Karpas-422 (cell line): ENCODE results near the gene MAP1LC3B2. TPM values are rescaled to one million over a fixed set of nuclear protein-coding genes. Genes with fewer than 3 reads are reported as not detected.
A peak's percentile ranks its signal among the peaks of the same experiment; 100 is the strongest.

Source experiments
- DNase-seq: peaks from one replicate; pipeline ENCODE4 v3.0.0-alpha.2; 2015
- H2AFZ ChIP-seq: fragments of 200-600 bp; sonication (generic); 2 replicates; pipeline ENCODE4 v1.6.1; 2014; ENCODE audit warnings: antibody characterized with exemption, low read length, mixed read lengths
- H3K27ac ChIP-seq: fragments of 200-600 bp; sonication (generic); 2 replicates; pipeline ENCODE4 v1.5.1; 2014; ENCODE audit warnings: mild to moderate bottlenecking, low read length, moderate library complexity
- H3K27me3 ChIP-seq: fragments of 200-600 bp; sonication (generic); 2 replicates; pipeline ENCODE4 v1.6.1; 2014; ENCODE audit warnings: low read length, mixed read lengths
- H3K36me3 ChIP-seq: fragments of 200-600 bp; sonication (generic); 2 replicates; pipeline ENCODE4 v1.6.1; 2014; ENCODE audit warnings: low read length, mixed read lengths; ENCODE audit not compliant: insufficient read depth
- H3K4me1 ChIP-seq: fragments of 200-600 bp; sonication (generic); 2 replicates; pipeline ENCODE4 v1.6.1; 2014; ENCODE audit warnings: mild to moderate bottlenecking, low read length, mixed read lengths
- H3K4me2 ChIP-seq: fragments of 200-600 bp; sonication (generic); 2 replicates; pipeline ENCODE4 v1.6.1; 2014; ENCODE audit warnings: low read length, low read depth, mild to moderate bottlenecking; ENCODE audit not compliant: poor library complexity, severe bottlenecking
- H3K4me3 ChIP-seq: fragments of 200-600 bp; sonication (generic); 2 replicates; pipeline ENCODE4 v1.5.1; 2014; ENCODE audit warnings: mild to moderate bottlenecking, antibody characterized with exemption, low read length, mixed read lengths
- H3K79me2 ChIP-seq: fragments of 200-600 bp; sonication (generic); 2 replicates; pipeline ENCODE4 v1.6.1; 2014; ENCODE audit warnings: mild to moderate bottlenecking, low read length, mixed read lengths
- H3K9ac ChIP-seq: fragments of 200-600 bp; sonication (generic); 2 replicates; pipeline ENCODE4 v1.6.0; 2014; ENCODE audit warnings: low read length
- H3K9me2 ChIP-seq: fragments of 200-600 bp; sonication (generic), shearing (Covaris generic); replicated peaks from 2 replicates; pipeline ENCODE4 v1.6.0; 2014; ENCODE audit warnings: mild to moderate bottlenecking, low read length, moderate library complexity; ENCODE audit not compliant: insufficient read depth
- H3K9me3 ChIP-seq: fragments of 300-700, 200-600 bp; sonication (generic); 2 replicates; pipeline ENCODE4 v1.6.1; 2014; ENCODE audit warnings: low read length, mixed read lengths
- H4K20me1 ChIP-seq: fragments of 200-600 bp; sonication (generic); 2 replicates; pipeline ENCODE4 v1.6.1; 2014; ENCODE audit warnings: mild to moderate bottlenecking, antibody characterized with exemption, low read length, low read depth; ENCODE audit not compliant: insufficient read depth
- total RNA-seq: library from RNA; depleted of rRNA; stranded (reverse); fragments of >200 nt; shearing (Covaris generic); gene quantifications from 2 replicates; pipeline ENCODE4 v1.2.3, GENCODE V29; 2014; ENCODE audit warnings: low replicate concordance

Gene MAP1LC3B2
- total RNA-seq, 1 experiment from 2014 or later, result 0.71 TPM

DNA sequence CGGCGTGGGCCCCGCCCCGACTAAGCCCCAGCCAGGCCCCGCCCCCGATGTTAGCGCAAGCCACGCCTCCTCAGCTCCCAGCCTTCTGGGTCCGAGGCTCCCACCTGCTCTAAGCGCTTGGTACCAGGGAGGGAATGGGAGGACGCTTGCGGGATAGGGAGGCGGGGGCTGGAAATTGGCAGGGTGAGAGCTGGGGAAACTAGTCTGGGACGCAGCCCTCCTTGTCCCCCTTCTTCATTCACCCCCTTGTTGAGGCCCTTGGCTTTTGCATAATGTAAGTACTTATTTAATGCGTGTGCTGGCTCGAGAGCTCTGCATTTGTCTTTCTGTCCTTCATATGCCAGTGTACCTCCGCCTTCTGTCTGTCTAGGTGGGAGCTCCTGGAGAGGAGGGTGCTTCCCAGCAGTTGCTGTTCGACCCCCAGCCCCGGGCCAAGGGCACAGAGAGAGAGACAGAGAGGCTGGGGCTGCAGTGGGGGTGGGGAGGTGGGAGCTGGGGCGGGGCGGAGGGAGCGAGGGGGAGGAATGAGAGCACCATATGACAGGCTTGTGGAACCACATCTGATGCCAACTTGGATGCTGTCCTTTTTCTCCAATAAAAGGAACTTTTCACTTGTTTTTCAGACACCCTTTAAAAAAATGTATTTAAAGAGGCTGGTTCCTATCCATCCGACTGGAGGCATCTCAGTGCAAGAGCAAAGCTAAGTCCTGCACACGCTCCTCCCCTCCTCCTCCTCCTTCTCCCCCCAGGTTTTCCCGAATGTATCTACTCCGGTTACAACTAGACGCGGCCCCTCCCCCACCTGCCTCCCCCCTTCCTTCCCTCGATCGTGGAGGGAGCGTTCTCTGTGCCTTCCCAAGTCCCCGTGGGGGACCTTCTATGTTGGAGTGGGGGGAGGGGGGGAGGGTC, 25.6 kb upstream of the MAP1LC3B2 start:
- Histone ChIP-seq H3K4me2 (peak overlapping the region; percentile 93), H3K36me3 (no peaks in the 10 kb centered on the region), H4K20me1 (no peaks in the 10 kb centered on the region), H2AFZ (peak overlapping the region; percentile 93), H3K79me2 (no peaks in the 10 kb centered on the region), H3K9me2 (no peaks in the 10 kb centered on the region), H3K4me3 (peak overlapping the region; percentile 70), H3K4me1 (peaks cover 18% of the 10 kb centered on the region), H3K9ac (peak overlapping the region; percentile 58), H3K27ac (no peak overlapping the region), H3K27me3 (no peaks in the 10 kb centered on the region), H3K9me3 (no peaks in the 10 kb centered on the region)
- peak; percentile 84 for DNase-seq

DNA sequence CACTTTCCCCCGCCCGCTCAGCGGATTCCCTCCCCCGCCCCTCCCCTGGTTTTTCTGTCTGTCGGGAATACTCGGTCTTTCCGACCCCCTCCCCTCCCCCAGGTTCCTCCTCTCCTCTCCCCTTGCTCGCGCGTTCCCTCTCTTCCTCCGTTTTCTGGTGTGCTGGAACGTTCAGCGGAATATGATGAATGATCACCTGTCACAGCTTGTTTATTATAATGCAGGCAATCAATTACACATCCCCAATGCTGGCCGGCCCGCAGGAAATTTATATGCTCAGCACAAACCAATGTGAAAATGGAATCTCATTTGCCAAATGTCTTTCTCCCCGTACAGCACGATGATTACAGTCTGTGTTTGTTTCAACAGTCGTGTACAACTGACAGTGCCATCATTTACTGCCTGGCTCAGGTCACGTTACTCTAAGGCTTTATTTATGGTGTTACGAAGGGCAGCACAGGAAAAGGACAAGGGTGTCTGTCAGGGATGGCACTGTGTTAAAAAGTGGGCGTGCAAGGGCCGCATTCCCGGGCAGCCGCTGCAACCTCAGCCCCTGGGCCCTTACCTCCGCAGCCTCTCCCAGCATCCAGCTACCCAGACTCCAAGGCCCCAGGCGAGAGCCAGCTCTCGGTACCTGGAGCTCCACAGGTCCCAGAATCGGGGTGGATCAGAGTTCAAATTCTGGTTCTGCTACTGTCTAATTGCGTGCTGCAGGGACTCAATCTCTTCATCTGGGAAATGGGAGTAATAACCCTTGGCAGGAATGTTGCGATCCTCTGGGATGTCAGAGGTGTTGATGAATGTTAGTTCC, 24.7 kb upstream of the MAP1LC3B2 start:
- Histone ChIP-seq H3K79me2 (no peaks in the 10 kb centered on the region), H3K27me3 (0 out of 2 replicates have a peak, but pooled peaks cover 2% of the 10 kb centered on the region), H3K27ac (no peak overlapping the region), H2AFZ (no peak overlapping the region), H3K36me3 (no peaks in the 10 kb centered on the region), H3K4me2 (peak overlapping the region; percentile 93), H3K4me1 (peaks cover 18% of the 10 kb centered on the region), H3K9me2 (no peaks in the 10 kb centered on the region), H4K20me1 (no peaks in the 10 kb centered on the region), H3K9ac (peak overlapping the region; percentile 58), H3K9me3 (no peaks in the 10 kb centered on the region), H3K4me3 (peak overlapping the region; percentile 70)
- no peak for DNase-seq

DNA sequence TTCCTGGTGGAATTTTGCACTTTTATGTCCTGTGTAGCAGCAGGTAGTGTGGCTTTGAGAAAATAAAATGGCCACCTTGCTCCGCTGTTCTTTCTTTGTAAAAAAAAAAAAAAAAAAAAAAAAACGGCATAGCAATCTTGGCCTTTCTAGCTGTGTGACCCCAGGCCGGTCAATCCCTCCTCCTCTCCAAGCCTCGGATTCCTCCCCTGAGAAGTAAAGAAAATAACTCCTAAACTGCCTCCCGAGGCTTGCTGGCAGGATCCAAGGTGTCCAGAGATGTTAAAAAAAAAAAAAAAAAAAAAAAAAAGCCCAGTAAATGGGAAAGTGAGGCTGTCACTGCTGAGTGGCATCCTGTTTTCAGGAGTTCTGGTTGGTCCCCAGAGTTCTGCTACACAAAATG, 23.9 kb upstream of the MAP1LC3B2 start:
- H3K79me2 ChIP-seq, result no peaks in the 10 kb centered on the region
- no peaks in the 10 kb centered on the region for H3K9me2 ChIP-seq
- no peak overlapping the region for H3K27ac ChIP-seq
- no peak overlapping the region for H3K4me2 ChIP-seq
- no peaks in the 10 kb centered on the region for H3K36me3 ChIP-seq
- H3K9me3 ChIP-seq, result no peaks in the 10 kb centered on the region
- H3K4me3 ChIP-seq, result no peak overlapping the region
- H3K27me3 ChIP-seq, result 0 out of 2 replicates have a peak, but pooled peaks cover 2% of the 10 kb centered on the region
- no peak for DNase-seq
- no peaks in the 10 kb centered on the region for H4K20me1 ChIP-seq
- H3K4me1 ChIP-seq, result peaks cover 18% of the 10 kb centered on the region
- no peak overlapping the region for H2AFZ ChIP-seq
- H3K9ac ChIP-seq, result no peak overlapping the region

DNA sequence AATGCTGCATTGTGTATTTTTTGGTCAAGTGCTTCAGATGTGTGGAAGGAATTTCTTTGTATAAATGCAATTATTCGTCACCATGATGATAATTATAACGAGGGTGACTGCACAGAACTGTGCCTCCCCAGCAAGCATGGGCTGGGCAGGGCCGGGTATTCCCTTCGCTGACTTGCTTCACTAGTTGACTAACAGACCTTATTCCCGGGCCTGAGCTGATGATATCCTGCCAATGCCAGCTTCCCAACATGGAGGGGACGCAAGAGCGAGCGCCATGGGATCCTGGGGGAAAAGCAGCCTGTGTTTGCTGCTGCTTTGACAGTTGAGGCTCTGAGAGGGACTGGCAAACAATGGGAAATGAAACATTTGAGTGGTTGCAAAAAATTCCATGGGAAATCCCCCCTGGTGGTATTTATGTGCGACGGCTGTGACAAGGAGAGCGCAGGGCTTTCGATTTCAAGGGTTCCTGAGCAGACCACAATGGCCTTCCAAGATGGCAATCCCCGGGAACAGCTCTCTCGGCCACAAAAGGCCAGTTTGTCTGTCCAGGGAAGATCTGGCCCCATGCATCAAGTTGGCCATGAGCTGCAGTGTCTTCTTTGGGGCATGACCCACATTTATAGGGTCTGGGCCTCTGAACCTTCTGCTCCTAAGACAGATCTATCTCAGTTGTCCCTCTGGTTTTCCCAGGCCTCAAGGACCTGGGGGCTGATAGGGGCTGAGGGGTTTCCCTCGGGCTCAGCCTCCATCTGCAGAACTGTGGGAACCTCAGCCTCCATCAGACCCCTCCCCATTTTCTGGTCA, 21.9 kb upstream of the MAP1LC3B2 start:
- no peak overlapping the region for H3K9ac ChIP-seq
- DNase-seq, result no peak
- no peaks in the 10 kb centered on the region for H4K20me1 ChIP-seq
- no peaks in the 10 kb centered on the region for H3K9me3 ChIP-seq
- H2AFZ ChIP-seq, result no peak overlapping the region
- no peak overlapping the region for H3K27ac ChIP-seq
- no peaks in the 10 kb centered on the region for H3K36me3 ChIP-seq
- H3K4me1 ChIP-seq, result peaks cover 18% of the 10 kb centered on the region
- no peak overlapping the region for H3K4me2 ChIP-seq
- no peaks in the 10 kb centered on the region for H3K79me2 ChIP-seq
- 0 out of 2 replicates have a peak, but pooled peaks cover 2% of the 10 kb centered on the region for H3K27me3 ChIP-seq
- H3K4me3 ChIP-seq, result no peak overlapping the region
- no peaks in the 10 kb centered on the region for H3K9me2 ChIP-seq

DNA sequence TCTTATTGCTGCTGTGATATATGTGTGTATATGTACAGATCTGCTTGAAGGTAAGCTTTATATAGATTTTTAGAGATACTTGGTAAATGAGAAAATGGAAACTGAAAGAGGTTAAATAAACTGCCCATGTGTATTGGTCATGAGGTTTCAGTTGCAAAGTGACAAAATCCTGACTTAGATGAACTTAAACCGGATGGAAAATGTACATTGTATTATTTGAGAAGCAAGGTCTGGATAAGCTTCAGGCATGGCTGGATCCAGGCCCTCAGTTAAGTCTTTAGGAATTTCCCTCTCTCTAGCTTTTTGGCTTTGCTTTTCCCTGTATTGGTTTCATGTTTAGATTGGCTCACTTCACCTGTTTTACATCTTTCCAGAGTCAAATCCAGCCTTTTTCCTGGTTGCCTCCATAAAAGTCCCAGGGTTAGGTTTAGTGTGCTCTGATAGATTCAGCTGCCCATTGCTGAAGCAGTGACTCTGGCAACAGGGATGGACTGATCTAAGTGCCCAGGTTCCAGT, 21.0 kb upstream of the MAP1LC3B2 start:
- H4K20me1 ChIP-seq, result no peaks in the 10 kb centered on the region
- no peak for DNase-seq
- H3K4me1 ChIP-seq, result peaks cover 12% of the 10 kb centered on the region
- H3K9me2 ChIP-seq, result no peaks in the 10 kb centered on the region
- H3K4me2 ChIP-seq, result no peak overlapping the region
- H3K9ac ChIP-seq, result no peak overlapping the region
- H3K79me2 ChIP-seq, result no peaks in the 10 kb centered on the region
- H3K27ac ChIP-seq, result no peak overlapping the region
- H3K36me3 ChIP-seq, result no peaks in the 10 kb centered on the region
- no peak overlapping the region for H2AFZ ChIP-seq
- H3K4me3 ChIP-seq, result no peak overlapping the region
- 0 out of 2 replicates have a peak, but pooled peaks cover 2% of the 10 kb centered on the region for H3K27me3 ChIP-seq
- H3K9me3 ChIP-seq, result no peaks in the 10 kb centered on the region

DNA sequence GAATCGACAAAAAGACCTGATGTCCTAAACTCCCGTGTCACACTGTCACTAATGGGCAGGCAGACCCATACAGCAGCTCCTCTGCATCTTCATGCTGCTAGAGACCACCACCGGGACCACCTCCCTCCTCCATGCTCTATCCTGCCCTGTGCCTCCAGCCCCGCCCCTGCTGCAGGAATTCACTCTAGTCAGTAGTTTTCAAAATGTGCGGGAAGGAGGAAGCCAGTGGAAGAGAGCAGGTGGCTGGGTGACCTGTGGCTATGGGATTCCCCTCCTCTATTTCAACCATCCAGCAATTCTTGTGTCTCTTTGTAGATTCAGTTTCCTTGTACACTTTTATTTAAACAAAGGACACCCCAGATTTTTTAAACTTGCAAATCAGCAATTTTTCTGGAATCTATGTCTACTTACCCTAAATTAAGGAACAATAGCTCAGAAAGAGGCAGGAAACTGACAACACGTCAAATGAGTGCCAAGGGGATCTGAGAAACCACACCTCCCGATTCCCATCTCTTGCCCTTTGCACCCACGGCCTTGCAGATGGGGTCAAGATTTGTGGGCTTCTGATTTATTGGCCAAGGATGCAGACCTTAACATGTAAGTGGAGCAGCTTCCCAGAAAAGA, 20.4 kb upstream of the MAP1LC3B2 start:
- no peaks in the 10 kb centered on the region for H3K79me2 ChIP-seq
- H3K36me3 ChIP-seq, result no peaks in the 10 kb centered on the region
- no peak overlapping the region for H3K4me3 ChIP-seq
- H3K9ac ChIP-seq, result no peak overlapping the region
- H3K27ac ChIP-seq, result no peak overlapping the region
- H3K4me2 ChIP-seq, result no peak overlapping the region
- no peaks in the 10 kb centered on the region for H3K9me3 ChIP-seq
- H2AFZ ChIP-seq, result no peak overlapping the region
- no peaks in the 10 kb centered on the region for H4K20me1 ChIP-seq
- no peak for DNase-seq
- peaks cover 5% of the 10 kb centered on the region for H3K4me1 ChIP-seq
- 0 out of 2 replicates have a peak, but pooled peaks cover 2% of the 10 kb centered on the region for H3K27me3 ChIP-seq
- no peaks in the 10 kb centered on the region for H3K9me2 ChIP-seq

DNA sequence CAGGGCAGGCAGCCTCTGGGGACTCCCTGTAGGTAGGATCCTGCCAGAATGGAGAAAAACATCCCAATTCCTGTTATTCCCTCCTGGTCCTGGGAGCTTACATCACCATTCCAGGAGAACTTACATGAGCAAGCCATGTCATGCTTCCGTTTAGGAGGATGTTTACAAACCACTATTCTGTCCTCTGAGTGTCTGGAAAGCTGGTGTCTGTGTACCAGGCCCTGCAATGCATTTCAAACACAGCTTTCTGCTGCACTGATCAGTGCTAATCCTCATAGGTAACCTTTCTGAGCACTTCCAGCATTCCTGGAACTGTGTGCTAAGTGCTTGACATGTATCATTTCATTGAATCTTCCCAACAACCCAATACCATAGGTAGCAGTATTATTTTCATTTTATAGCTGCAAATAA, 19.8 kb upstream of the MAP1LC3B2 start:
- DNase-seq, result no peak
- H3K4me3 ChIP-seq, result no peak overlapping the region
- H3K9me2 ChIP-seq, result no peaks in the 10 kb centered on the region
- H3K4me2 ChIP-seq, result no peak overlapping the region
- H3K79me2 ChIP-seq, result no peaks in the 10 kb centered on the region
- 0 out of 2 replicates have a peak, but pooled peaks cover 2% of the 10 kb centered on the region for H3K27me3 ChIP-seq
- no peak overlapping the region for H3K27ac ChIP-seq
- peaks cover under 1% of the 10 kb centered on the region for H3K4me1 ChIP-seq
- no peak overlapping the region for H2AFZ ChIP-seq
- no peaks in the 10 kb centered on the region for H3K36me3 ChIP-seq
- no peaks in the 10 kb centered on the region for H4K20me1 ChIP-seq
- no peaks in the 10 kb centered on the region for H3K9me3 ChIP-seq
- H3K9ac ChIP-seq, result no peak overlapping the region
